ENCODE measurements around the gene CANT1.

CANT1 gene

GRCh38 chr17:78995761-78996451 lies 13.7 kb downstream of the CANT1 start:
- DNase-seq (ENCODE audit: low read depth in 2 of 2), result no peak

- DNase-seq (ENCODE audit: low read depth in 2 of 2), result no peak
Observed at GRCh38 chr17:78995022-78995760, 14.4 kb downstream of the CANT1 start.

DNA sequence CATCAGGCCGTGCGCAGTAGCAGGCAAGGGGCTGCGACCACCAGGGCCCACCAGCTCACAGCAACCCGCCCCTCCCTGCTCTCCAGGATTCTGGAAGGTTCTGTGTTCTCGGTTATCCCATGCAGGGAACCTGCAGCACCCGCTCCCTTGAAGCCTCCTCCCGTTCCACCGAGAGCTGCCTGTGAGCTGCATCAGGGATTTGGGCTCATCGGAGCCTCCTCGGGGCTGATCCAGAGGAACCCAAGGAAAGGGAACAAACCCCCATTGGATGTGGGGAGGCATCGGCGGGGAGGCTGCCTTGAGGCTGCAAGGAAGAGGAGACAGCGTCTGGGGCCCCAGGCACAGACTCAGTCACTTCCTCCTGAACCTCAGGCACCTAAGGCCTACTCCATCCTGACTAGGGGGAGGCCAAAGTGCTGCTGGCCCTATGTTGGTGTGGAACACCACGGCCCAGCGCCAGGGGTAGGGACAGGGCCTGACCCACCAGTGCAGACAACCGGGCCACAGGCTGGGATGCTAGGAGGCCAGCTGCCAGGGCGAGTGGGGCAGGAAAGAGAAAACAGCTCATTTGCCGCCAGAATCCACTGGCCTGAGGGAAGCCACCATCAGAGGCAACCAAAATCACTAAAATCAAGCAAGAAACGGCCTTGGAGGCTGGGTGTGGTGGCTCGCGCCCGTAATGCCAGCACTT lies 15.4 kb downstream of the CANT1 start:
- DNase-seq (ENCODE audit: low read depth in 2 of 2), result no peak

DNA sequence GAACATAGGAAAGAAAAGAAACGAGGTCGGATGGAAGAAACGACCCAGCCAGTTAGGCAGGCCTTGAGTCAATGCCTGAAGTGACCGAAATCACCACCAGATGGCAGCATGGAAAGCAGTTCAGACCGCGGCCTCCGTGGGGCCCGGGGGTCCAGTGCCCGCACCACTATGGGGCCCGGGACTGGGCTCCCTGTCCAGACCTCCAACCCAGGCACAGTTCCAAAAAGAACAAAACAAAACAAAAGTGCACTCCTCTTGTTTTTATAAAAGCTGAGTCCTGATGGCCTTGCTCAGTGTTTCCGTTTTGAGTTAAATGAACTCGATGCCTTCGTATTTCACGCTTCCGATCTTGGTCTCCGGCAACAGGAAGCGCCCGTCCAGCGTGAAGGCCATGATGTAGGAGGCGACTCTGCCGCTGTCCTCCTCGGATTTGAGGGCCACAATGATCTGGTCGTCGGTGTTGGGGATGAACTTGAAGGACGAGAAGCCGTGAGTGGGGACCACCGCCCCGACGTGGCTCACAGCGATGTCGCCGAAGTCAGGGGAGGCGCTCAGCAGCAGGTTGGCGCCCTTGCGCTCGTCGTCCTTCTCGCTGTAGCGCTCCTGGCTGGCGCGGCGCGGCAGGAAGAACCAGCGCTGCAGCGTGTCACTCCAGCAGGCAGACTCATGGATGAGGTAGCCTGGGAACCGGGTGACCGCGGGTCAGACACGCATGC lies 16.2 kb downstream of the CANT1 start:
- peak; percentile 49 to 52 for DNase-seq (ENCODE audit: low read depth in 2 of 2)

- no peak for DNase-seq (ENCODE audit: low read depth in 2 of 2)
Observed at GRCh38 chr17:78992542-78993212, 16.9 kb downstream of the CANT1 start.

DNA sequence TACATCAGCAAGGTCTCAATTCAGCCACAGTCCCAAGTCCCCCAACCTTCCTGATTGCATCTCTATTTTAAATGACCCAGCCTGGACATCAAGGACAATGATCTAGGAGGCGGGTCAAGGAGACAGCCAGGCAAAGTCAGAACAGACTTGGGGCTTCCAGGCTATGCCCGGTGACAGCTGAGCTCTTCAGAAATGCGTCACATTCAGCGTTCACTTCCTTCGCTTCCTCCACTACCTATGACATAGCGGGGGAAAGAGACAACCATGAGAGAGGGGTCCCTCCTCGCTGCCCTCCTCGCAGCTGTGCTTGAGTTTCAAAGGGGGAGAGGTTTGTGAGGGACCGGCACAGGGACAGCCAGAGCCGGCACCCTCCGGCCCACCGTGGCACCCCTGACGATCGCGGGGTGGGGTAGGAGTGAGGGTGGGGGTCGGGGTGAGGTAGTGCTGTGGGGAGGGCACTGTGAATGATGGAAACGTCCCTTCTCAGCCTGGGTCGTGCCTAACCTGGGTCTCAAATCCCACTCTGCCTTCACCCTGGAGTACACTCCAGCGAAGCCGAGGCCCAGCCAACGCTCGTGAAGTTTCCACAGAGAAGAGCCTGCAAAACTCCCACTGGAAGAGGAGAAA lies 17.5 kb downstream of the CANT1 start:
- DNase-seq (ENCODE audit: low read depth in 2 of 2), result no peak

- DNase-seq (ENCODE audit: low read depth in 2 of 2), result no peak
Observed at GRCh38 chr17:78991017-78991738, 18.4 kb downstream of the CANT1 start.

GRCh38 chr17:78990349-78991016 lies 19.1 kb downstream of the CANT1 start:
- DNase-seq (ENCODE audit: low read depth in 2 of 2), result no peak

DNA sequence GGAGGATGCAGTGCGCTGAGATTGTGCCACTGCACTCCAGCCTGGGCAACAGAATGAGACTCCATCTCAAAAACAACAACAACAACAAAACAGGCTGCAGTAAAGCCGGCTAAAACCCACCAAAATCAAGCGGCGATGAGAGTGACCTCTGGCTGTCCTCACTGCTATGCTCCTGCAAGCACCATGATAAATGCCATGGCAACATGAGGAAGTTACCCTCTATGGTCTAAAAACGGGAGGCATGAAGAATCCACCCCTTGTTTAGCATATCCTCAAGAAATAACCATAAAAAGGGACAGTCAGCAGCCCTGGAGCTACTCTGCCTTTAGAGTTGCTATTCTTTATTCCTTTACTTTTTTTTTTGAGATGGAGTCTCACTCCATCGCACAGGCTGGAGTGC lies 21.4 kb downstream of the CANT1 start:
- no peak for DNase-seq (ENCODE audit: low read depth in 2 of 2)

GRCh38 chr17:78986649-78987328 lies 22.8 kb downstream of the CANT1 start:
- DNase-seq (ENCODE audit: low read depth in 2 of 2), result no peak

DNA sequence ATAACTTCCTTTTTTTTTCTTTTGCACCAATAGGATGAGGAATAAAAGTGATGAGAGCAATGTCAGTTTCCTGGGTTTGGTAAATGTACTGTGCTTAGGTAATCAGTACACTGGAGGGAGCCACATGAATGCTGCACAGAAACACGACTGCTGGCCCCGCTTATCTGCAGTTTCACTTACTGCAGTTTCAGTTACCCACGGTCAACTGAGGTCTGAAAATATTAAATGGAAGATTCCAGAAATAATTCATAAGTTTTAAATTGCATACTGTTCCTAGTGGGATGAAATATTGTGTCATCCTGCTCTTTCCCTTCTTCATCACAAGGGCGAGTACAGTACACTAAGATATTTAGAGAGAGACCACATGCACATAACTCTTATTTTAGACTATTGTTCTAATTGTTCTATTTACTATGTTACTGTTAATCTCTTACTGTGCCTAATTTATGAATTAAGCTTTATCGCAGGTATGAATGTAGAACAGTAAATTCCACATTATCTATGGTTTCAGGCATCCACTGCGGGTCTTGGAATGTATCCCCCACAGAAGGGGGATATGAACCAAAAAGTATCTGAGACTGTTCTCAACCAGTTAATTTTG lies 23.4 kb downstream of the CANT1 start:
- no peak for DNase-seq (ENCODE audit: low read depth in 2 of 2)

GRCh38 chr17:78985395-78985794 lies 24.2 kb downstream of the CANT1 start:
- no peak for DNase-seq (ENCODE audit: low read depth in 2 of 2)

DNA sequence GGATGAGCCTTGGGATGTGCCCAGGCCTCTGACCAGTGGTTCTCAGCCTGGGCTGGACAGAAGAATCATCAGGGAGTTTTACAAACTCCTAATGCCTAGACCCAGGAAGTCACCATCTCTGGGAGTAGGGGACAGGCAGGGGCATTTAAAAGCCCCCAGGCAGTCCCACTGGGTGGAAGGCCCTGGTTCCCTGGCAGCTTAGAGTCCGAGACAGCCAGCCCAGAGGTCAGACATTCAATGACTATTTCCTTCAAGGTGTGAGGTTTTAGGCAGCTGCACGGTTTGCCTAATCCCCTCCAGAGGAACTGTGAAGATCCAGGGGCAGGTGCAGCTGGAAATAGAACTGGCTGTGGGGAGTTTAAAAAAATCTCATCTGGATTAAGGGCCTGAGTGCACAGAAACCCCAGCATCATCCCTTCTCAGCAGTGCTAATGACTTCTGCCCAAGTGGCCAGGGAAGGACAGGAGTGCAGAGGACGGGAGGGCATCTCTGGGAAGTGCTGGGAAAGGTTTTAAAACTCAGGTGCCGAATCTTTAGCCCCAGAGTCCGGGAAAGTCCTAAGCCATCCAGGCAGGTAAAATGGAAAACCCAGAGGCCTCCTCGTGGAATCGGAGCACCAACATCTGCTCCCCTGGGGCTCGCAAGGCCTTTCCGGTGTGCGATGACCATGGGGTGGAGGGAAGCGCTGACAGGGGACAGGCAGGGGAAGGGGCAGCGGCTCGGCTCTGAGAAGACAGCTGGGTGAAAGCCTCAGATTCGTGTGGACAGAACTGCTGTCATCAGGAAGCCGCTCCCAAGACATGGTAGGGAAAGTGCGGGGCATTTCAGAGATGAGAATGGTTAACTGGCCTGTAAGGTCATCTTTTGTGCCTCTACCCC lies 28.3 kb downstream of the CANT1 start:
- DNase-seq (ENCODE audit: low read depth in 2 of 2), result no peak

DNA sequence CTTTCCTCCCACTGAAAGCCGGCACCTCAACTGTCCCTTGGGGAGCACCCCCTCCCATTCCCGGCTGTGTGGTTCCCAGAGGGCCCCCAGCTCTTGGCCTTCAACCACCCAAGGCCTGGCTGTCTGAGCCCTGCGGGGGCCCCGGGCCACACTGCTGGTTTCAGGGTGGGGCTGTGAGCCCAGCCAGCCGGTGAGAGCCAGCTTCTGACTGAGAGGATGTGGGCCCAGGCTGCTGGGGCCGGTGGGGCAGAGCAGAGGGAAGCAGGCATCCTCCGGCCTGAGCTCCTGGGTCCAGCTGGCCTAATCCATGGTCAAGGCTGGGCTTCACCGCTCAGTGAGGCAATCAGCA lies 29.0 kb downstream of the CANT1 start:
- DNase-seq (ENCODE audit: low read depth in 2 of 2), result no peak

GRCh38 chr17:78979780-78980623 lies 29.6 kb downstream of the CANT1 start, which contains the start of gene LGALS3BP:
Gene LGALS3BP, minus strand, starts transcription at chr17:78979923. Its CDS starts 2,732 bp downstream, at chr17:78977191.
- DNase-seq (ENCODE audit: low read depth in 2 of 2), result peak in 1 of 2 donors; percentile 8

GRCh38 chr17:78977997-78978973 lies 31.3 kb downstream of the CANT1 start:
- no peak for DNase-seq (ENCODE audit: low read depth in 2 of 2)
